Stimulated activated CD4-positive, alpha-beta T cell treated with anti-CD3 and anti-CD28 coated beads, Interleukin-12 subunit alpha, Interleukin-12 subunit beta, amount 100 ng/mL, for 48 hours (primary cell): ENCODE data around the gene FARSA.
"Not testable (repeated sequence)": the region's sequence is repeated elsewhere in the genome, so short reads cannot be mapped to it uniquely, and the experiment has no call there.

ENCODE experiments used
- DNase-seq, 3 donors: peaks; one replicate each; pipeline ENCODE4 v3.0.0-alpha.2; 2020; ENCODE audit warnings: low read depth in 2 of 3, low spot score in 1 of 3

FARSA gene

GRCh38 chr19:12937927-12938778 lies 4.6 kb upstream of the FARSA start, which contains the start of gene CALR:
Gene CALR, plus strand, starts transcription at chr19:12938609. Its CDS starts 71 bp downstream, at chr19:12938680.
- peak; percentile 97 to 100 (median 99) for DNase-seq

DNA sequence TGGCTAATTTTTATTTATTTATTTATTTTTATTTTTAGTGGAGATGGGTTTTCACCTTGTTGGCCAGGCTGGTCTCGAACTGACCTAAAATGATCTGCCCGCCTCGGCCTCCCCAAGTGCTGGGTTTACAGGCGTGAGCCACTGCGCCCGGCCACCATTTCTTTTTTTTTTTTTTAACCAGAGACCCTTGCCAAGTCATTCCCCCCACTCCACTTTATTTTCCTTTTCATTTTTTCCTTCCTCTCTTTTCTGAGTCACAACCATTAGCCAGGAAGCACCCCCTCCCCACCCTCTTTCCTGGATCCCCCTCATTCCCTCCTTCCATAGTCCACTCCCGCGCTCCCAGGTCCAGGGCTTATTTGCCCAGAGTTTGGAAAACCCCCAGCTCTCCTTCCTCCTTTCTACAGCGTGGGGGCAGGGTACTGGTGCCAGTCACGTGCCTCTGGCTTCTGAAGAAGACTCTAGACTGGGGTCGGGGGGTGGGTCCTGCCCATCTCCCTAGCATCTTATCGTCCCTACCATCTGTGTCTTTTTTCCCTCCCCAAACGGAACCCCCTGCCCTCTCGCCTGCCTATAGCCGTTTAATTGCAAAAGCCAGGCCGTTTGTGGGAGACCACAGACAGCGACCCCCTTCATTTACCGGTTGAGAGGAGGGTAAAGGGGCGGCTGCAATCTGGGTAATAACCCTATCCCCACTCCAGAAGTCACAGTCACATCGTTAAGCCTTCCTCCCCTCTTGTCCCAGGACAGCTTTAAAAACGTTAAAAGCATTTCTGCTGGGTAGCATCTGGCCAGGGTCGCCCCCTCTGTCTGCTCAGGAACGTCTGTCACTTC lies 3.8 kb upstream of the FARSA start:
- no peak for DNase-seq

DNA sequence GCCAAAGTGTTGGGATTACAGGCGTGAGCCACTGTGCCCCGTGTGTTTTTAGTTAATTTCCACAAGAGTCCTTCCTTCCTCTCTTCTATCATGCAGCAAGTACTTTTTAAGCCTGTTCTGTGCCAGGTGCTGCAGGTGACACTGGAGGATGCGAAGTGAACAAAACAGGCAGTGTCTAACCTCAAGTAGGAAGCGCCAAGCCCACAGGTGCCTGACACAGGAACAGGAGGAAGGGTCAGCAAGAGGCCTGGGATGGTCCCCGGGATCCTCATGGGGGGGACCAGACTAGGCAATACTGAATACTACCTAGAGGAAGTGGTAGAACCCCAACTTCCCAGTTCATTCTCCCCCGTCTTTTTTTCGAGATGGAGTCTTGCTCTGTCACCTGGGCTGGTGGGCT lies 3.1 kb upstream of the FARSA start:
- DNase-seq: no peak

GRCh38 chr19:12935071-12935470 lies 1.6 kb upstream of the FARSA start:
- no peak for DNase-seq

- no peak for DNase-seq
These were observed 872 bp downstream of the FARSA start for GRCh38 chr19:12932392-12933286.

DNA sequence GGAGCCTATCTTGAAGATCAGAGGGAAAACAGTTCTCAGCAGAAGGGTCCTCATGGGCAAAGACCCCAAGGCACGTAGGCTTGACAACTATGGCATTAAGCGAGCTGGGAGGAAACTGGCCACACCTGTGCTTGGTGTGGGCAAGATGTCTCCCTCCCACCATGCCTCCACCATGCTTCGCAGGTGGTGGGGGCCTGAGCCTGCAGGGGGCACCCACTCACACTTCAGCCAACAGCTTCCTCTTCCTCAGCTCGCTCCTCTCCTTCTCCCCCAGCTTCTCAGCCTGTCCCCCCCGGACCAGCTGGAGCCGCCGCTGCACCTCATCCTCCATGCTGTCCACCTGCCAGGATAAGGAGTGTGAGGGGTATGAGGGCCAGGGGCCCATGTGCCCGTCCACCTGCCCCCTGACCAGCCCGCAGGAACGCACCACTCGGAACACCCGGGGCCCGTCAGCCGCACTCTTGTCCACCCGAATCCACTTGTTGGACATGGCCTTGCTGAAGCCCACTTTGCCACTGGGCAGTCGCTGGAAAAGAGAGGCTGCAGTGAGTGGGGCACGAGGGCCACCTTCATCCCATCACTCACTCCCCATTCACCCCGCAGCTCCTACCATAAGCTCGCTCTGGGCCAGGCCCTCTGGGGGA lies 3.4 kb downstream of the FARSA start:
- DNase-seq: no peak

DNA sequence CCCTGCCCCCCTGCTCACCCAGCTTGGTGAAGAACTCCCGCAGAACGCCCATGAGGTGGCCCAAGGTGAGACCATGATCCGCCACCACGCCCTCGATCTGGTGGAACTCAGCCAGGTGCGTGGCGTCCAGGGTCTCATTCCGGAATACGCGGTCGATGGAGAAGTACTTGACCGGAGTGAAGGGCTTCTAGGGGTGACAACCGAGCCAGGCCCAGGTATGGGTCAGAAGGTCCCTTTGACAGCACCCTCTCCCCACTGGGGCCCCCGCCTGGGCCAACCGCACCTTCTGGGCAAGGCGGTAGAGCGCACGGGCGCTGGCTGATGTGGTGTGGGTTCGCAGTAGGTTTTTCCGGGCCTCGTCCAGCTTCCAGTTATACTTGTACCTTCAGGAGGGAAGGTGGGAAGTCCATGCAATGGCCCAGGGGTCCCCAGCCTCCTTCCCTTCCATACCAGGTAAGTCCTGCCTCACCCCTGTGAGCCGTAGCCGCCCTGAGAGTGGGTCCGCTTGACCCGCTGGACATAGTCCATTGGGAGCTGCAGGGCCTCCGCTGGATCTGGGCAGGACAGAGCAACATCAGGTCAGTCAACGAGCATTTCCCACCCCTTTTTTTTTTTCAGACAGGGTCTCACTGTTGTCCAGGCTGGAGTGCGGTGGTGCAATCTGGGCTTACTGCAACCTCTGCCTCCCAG lies 8.7 kb downstream of the FARSA start:
- no peak for DNase-seq

DNA sequence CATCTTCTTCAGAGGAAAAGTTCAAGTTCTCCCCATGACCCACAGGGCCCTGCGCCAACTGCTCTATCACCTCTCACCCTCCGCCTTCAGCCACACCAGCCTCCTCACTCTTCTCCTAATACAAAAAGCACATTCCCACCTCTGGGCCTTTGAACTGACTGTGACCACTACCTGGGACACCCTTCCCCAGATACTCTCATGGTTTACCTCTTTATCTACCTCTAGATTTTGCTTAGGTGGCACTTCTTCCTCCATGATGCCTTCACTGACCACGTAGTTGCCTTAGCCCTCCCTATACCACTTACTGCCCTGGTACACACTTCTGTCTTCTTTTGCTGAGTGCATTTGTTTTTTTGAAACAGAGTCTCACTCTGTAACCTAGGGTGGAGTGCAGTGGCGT lies 10.6 kb downstream of the FARSA start:
- DNase-seq: no peak

- DNase-seq: no peak
These were observed 12.5 kb downstream of the FARSA start for GRCh38 chr19:12921047-12921446.

GRCh38 chr19:12918253-12918652 lies 15.3 kb downstream of the FARSA start:
- no peak for DNase-seq

DNA sequence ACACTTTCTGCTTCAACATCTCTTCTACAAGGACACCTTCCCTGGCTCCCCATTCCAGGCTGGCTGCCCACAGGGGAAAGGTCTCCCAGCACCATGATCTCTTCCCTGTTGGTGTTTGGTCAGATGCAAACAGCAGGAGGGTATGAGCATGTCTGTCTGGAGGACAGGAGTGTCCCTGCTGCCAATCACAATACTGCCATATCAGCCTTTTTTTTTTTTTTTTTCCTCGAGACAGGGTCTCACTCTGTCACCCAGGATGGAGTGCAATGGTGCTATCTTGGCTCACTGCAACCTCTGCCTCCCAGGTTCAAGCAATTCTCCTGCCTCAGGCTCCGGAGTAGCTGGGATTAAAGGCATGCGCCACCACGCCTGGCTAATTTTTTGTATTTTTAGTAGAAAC lies 17.7 kb downstream of the FARSA start:
- not testable (repeated sequence) for DNase-seq

DNA sequence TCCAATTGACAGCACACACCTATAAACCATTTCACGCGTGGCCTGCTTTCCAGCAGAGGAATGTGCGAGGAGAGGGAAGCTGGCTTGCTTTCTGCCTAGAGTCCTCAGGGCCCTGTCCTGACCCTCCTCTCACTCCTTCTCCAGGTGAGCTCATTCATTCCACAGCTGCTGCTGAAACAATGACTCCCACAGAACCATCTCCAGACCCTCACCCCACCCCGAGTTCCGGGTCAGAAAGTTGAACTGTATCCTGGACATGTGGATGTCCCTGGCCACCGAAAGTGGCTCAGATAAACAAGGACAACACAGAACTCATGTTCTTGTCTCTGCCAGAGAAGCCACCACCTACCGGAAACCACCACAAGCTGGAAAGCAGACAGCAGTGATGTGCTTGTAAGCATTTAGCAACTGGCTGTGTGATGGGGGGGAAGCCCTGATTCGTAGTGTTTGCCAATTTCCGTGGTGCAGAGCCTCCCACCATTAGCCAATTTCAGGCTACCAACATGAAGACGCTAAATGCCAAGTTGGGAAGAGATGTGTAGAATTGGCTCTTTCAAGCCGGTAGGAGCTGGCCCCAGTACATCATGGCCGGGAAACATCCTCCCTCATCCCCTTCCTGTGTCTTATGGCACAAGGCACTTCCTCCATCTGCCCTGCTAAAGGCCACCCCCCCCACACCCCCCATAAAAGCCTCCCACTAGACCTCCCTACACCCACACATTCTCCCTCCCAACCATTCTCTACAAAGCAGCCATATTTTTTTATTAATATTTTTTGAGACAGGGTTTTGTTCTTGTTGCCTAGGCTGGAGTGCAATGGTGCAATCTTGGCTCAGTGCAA lies 19.4 kb downstream of the FARSA start:
- no peak for DNase-seq

- no peak for DNase-seq
These were observed 20.4 kb downstream of the FARSA start for GRCh38 chr19:12913011-12913561.

DNA sequence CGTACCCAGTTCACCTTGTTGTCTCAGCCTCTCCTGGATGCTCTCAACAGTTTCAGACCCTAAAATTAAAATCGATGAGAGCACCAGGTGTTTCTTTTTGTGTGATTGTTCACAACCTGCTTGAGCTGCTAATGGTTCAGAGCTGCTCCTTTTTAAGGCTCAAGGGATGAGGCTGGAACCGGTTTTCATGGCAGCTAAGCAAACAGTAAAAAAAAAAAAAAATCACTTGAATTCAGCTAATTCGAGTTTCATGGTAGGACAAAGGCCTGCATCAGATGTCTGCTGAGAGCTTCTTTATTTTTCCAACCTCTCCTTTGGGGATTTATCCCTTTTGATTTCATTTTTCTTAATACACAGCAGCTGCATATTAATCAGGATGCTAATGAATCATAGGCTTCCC lies 20.9 kb downstream of the FARSA start:
- no peak for DNase-seq

DNA sequence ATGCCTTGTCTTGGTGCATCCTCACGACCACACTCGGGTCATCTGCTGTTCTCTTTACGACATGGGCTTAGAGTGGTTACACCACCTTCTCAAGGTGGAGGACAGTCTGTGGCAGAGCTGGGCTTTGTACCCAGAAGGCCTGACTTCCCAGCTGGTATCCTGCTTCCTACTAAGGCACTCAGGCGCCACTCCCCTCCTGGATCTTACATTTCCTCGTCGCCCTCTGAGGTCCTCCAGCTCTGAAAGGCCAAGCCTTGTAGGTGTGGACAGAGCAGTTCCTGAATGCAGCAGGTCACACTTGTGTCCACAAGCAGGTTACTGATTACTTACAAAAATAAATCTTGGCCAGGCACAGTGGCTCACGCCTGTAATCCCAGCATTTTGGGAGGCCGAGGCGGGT lies 26.3 kb downstream of the FARSA start:
- no peak for DNase-seq

DNA sequence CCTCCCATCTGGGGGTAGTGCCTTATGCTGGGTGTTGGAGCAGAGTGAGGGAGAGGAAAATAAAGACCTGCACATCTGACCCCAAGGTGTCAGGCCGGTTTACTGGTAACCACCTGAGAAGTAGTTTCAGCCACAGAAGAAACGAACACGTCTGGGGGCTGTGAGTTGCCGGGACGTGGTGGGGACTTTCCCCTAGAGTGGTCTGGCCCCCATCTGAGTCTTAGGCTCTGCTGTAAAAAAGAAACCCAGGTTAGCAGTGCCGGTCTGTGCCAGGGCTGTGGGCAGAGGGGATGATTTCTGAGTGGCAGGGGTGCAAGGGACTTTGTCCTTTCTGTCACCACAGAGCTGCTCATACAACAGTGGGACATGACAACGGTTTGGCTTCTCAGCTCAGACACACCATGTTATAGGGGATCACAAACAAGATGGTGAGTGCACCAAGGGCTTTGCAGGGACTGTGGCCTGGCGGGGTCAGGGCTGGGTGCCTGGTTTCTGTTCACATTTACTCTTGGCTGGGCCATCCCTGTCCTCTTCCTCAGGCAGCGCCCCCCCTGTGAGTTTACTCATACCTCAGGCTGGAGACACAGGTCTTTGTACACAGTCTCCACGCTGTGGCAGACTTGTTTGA lies 33.5 kb downstream of the FARSA start:
- no peak for DNase-seq

- DNase-seq: no peak
These were observed 37.1 kb downstream of the FARSA start for GRCh38 chr19:12896460-12896859.

- DNase-seq: no peak
These were observed 39.9 kb downstream of the FARSA start for GRCh38 chr19:12893582-12893981.
